Measurements from ENCODE around the gene NAP1L1.

The NAP1L1 gene

GRCh38 chr12:76030341-76031080 is 54.0 kb downstream of the NAP1L1 start:
- Histone ChIP-seq H3K4me1 (ENCODE audit: control insufficient read depth in 2 of 2, insufficient read depth in 2 of 2, low read length in 2 of 2) (peaks cover 11 to 14% of the 10 kb centered on the region in 2 donors), H3K9ac (ENCODE audit: low read depth in 1 of 2, low read length in 2 of 2) (peak overlapping the region; percentile 62 to 76), H3K9me3 (ENCODE audit: control insufficient read depth in 2 of 2, low read length in 2 of 2) (no peaks in the 10 kb centered on the region), H3K27me3 (ENCODE audit: control insufficient read depth in 2 of 2, insufficient read depth in 2 of 2, low read length in 2 of 2) (peaks cover 3 to 6% of the 10 kb centered on the region in 2 donors), H3K36me3 (ENCODE audit: control insufficient read depth in 2 of 2, insufficient read depth in 2 of 2, low read length in 2 of 2) (no peaks in the 10 kb centered on the region), H3K27ac (ENCODE audit: low read depth in 2 of 2, low read length in 2 of 2) (peak overlapping the region; percentile 80 to 91), H3K4me3 (ENCODE audit: low read length in 2 of 2) (peak overlapping the region; percentile 83 to 89)

- no peaks in the 10 kb centered on the region for H3K9me3 ChIP-seq (ENCODE audit: control insufficient read depth in 2 of 2, low read length in 2 of 2)
- peaks cover 11 to 14% of the 10 kb centered on the region in 2 donors for H3K4me1 ChIP-seq (ENCODE audit: control insufficient read depth in 2 of 2, insufficient read depth in 2 of 2, low read length in 2 of 2)
- H3K36me3 ChIP-seq (ENCODE audit: control insufficient read depth in 2 of 2, insufficient read depth in 2 of 2, low read length in 2 of 2), result no peaks in the 10 kb centered on the region
- H3K9ac ChIP-seq (ENCODE audit: low read depth in 1 of 2, low read length in 2 of 2), result peak overlapping the region; percentile 62 to 76
- peak overlapping the region; percentile 83 to 89 for H3K4me3 ChIP-seq (ENCODE audit: low read length in 2 of 2)
- H3K27ac ChIP-seq (ENCODE audit: low read depth in 2 of 2, low read length in 2 of 2), result peak overlapping the region; percentile 80 to 91
- H3K27me3 ChIP-seq (ENCODE audit: control insufficient read depth in 2 of 2, insufficient read depth in 2 of 2, low read length in 2 of 2), result peaks cover 3 to 6% of the 10 kb centered on the region in 2 donors
These were observed 54.5 kb downstream of the NAP1L1 start for GRCh38 chr12:76029982-76030340.

GRCh38 chr12:76028571-76029277 is 55.8 kb downstream of the NAP1L1 start:
- no peaks in the 10 kb centered on the region for H3K36me3 ChIP-seq (ENCODE audit: control insufficient read depth in 2 of 2, insufficient read depth in 2 of 2, low read length in 2 of 2)
- peaks cover 3 to 6% of the 10 kb centered on the region in 2 donors for H3K27me3 ChIP-seq (ENCODE audit: control insufficient read depth in 2 of 2, insufficient read depth in 2 of 2, low read length in 2 of 2)
- peaks cover 11 to 14% of the 10 kb centered on the region in 2 donors for H3K4me1 ChIP-seq (ENCODE audit: control insufficient read depth in 2 of 2, insufficient read depth in 2 of 2, low read length in 2 of 2)
- H3K4me3 ChIP-seq (ENCODE audit: low read length in 2 of 2), result peak overlapping the region; percentile 83 to 89
- peak overlapping the region; percentile 35 to 50 for H3K27ac ChIP-seq (ENCODE audit: low read depth in 2 of 2, low read length in 2 of 2)
- H3K9ac ChIP-seq (ENCODE audit: low read depth in 1 of 2, low read length in 2 of 2), result peak overlapping the region; percentile 18 to 39
- H3K9me3 ChIP-seq (ENCODE audit: control insufficient read depth in 2 of 2, low read length in 2 of 2), result no peaks in the 10 kb centered on the region

- Histone ChIP-seq H3K9ac (ENCODE audit: low read depth in 1 of 2, low read length in 2 of 2) (no peak overlapping the region), H3K9me3 (ENCODE audit: control insufficient read depth in 2 of 2, low read length in 2 of 2) (no peaks in the 10 kb centered on the region), H3K27me3 (ENCODE audit: control insufficient read depth in 2 of 2, insufficient read depth in 2 of 2, low read length in 2 of 2) (peaks cover 3 to 6% of the 10 kb centered on the region in 2 donors), H3K36me3 (ENCODE audit: control insufficient read depth in 2 of 2, insufficient read depth in 2 of 2, low read length in 2 of 2) (no peaks in the 10 kb centered on the region), H3K4me1 (ENCODE audit: control insufficient read depth in 2 of 2, insufficient read depth in 2 of 2, low read length in 2 of 2) (peaks cover 7 to 9% of the 10 kb centered on the region in 2 donors), H3K27ac (ENCODE audit: low read depth in 2 of 2, low read length in 2 of 2) (no peak overlapping the region), H3K4me3 (ENCODE audit: low read length in 2 of 2) (no peak overlapping the region)
These were observed 57.8 kb downstream of the NAP1L1 start for GRCh38 chr12:76026643-76027063.

GRCh38 chr12:76025601-76026575 is 58.6 kb downstream of the NAP1L1 start:
- peak overlapping the region; percentile 9 to 13 for H3K27ac ChIP-seq (ENCODE audit: low read depth in 2 of 2, low read length in 2 of 2)

GRCh38 chr12:76024942-76025600 is 59.4 kb downstream of the NAP1L1 start:
- no peak overlapping the region for H3K9ac ChIP-seq (ENCODE audit: low read depth in 1 of 2, low read length in 2 of 2)
- H3K36me3 ChIP-seq (ENCODE audit: control insufficient read depth in 2 of 2, insufficient read depth in 2 of 2, low read length in 2 of 2), result no peaks in the 10 kb centered on the region
- peaks cover 4% of the 10 kb centered on the region in 2 donors for H3K4me1 ChIP-seq (ENCODE audit: control insufficient read depth in 2 of 2, insufficient read depth in 2 of 2, low read length in 2 of 2)
- H3K27me3 ChIP-seq (ENCODE audit: control insufficient read depth in 2 of 2, insufficient read depth in 2 of 2, low read length in 2 of 2), result peaks cover under 1 to 6% of the 10 kb centered on the region in 2 donors
- no peak overlapping the region for H3K4me3 ChIP-seq (ENCODE audit: low read length in 2 of 2)
- no peaks in the 10 kb centered on the region for H3K9me3 ChIP-seq (ENCODE audit: control insufficient read depth in 2 of 2, low read length in 2 of 2)
- H3K27ac ChIP-seq (ENCODE audit: low read depth in 2 of 2, low read length in 2 of 2), result no peak overlapping the region

More at GRCh38 chr12:76025601-76026575, 58.6 kb downstream of the NAP1L1 start:
- H3K36me3 ChIP-seq (ENCODE audit: control insufficient read depth in 2 of 2, insufficient read depth in 2 of 2, low read length in 2 of 2), result no peaks in the 10 kb centered on the region
- peaks cover 3 to 6% of the 10 kb centered on the region in 2 donors for H3K27me3 ChIP-seq (ENCODE audit: control insufficient read depth in 2 of 2, insufficient read depth in 2 of 2, low read length in 2 of 2)
- H3K4me3 ChIP-seq (ENCODE audit: low read length in 2 of 2), result no peak overlapping the region
- no peaks in the 10 kb centered on the region for H3K9me3 ChIP-seq (ENCODE audit: control insufficient read depth in 2 of 2, low read length in 2 of 2)
- H3K4me1 ChIP-seq (ENCODE audit: control insufficient read depth in 2 of 2, insufficient read depth in 2 of 2, low read length in 2 of 2), result peaks cover 7% of the 10 kb centered on the region in 2 donors
- H3K9ac ChIP-seq (ENCODE audit: low read depth in 1 of 2, low read length in 2 of 2), result no peak overlapping the region

GRCh38 chr12:76024102-76024781 is 60.2 kb downstream of the NAP1L1 start:
- Histone ChIP-seq H3K27me3 (ENCODE audit: control insufficient read depth in 2 of 2, insufficient read depth in 2 of 2, low read length in 2 of 2) (peaks cover 0 to 6% of the 10 kb centered on the region in 2 donors), H3K27ac (ENCODE audit: low read depth in 2 of 2, low read length in 2 of 2) (no peak overlapping the region), H3K4me1 (ENCODE audit: control insufficient read depth in 2 of 2, insufficient read depth in 2 of 2, low read length in 2 of 2) (peaks cover 0 to 3% of the 10 kb centered on the region in 2 donors), H3K36me3 (ENCODE audit: control insufficient read depth in 2 of 2, insufficient read depth in 2 of 2, low read length in 2 of 2) (no peaks in the 10 kb centered on the region), H3K9me3 (ENCODE audit: control insufficient read depth in 2 of 2, low read length in 2 of 2) (no peaks in the 10 kb centered on the region), H3K9ac (ENCODE audit: low read depth in 1 of 2, low read length in 2 of 2) (no peak overlapping the region), H3K4me3 (ENCODE audit: low read length in 2 of 2) (no peak overlapping the region)

GRCh38 chr12:76023069-76023690 is 61.3 kb downstream of the NAP1L1 start:
- H3K27me3 ChIP-seq (ENCODE audit: control insufficient read depth in 2 of 2, insufficient read depth in 2 of 2, low read length in 2 of 2), result no peaks in the 10 kb centered on the region
- no peaks in the 10 kb centered on the region for H3K9me3 ChIP-seq (ENCODE audit: control insufficient read depth in 2 of 2, low read length in 2 of 2)
- peaks cover 0 to 3% of the 10 kb centered on the region in 2 donors for H3K4me1 ChIP-seq (ENCODE audit: control insufficient read depth in 2 of 2, insufficient read depth in 2 of 2, low read length in 2 of 2)
- H3K4me3 ChIP-seq (ENCODE audit: low read length in 2 of 2), result no peak overlapping the region
- H3K9ac ChIP-seq (ENCODE audit: low read depth in 1 of 2, low read length in 2 of 2), result no peak overlapping the region
- H3K27ac ChIP-seq (ENCODE audit: low read depth in 2 of 2, low read length in 2 of 2), result no peak overlapping the region
- H3K36me3 ChIP-seq (ENCODE audit: control insufficient read depth in 2 of 2, insufficient read depth in 2 of 2, low read length in 2 of 2), result no peaks in the 10 kb centered on the region

- no peaks in the 10 kb centered on the region for H3K27me3 ChIP-seq (ENCODE audit: control insufficient read depth in 2 of 2, insufficient read depth in 2 of 2, low read length in 2 of 2)
- H3K4me1 ChIP-seq (ENCODE audit: control insufficient read depth in 2 of 2, insufficient read depth in 2 of 2, low read length in 2 of 2), result peaks cover 0 to 3% of the 10 kb centered on the region in 2 donors
- H3K27ac ChIP-seq (ENCODE audit: low read depth in 2 of 2, low read length in 2 of 2), result no peak overlapping the region
- no peak overlapping the region for H3K9ac ChIP-seq (ENCODE audit: low read depth in 1 of 2, low read length in 2 of 2)
- H3K4me3 ChIP-seq (ENCODE audit: low read length in 2 of 2), result no peak overlapping the region
- no peaks in the 10 kb centered on the region for H3K9me3 ChIP-seq (ENCODE audit: control insufficient read depth in 2 of 2, low read length in 2 of 2)
- H3K36me3 ChIP-seq (ENCODE audit: control insufficient read depth in 2 of 2, insufficient read depth in 2 of 2, low read length in 2 of 2), result no peaks in the 10 kb centered on the region
These were observed 62.0 kb downstream of the NAP1L1 start for GRCh38 chr12:76022506-76022905.
